22Rv1 (cell line): Measurements from ENCODE around the gene CDC14B.

Source experiments
- CTCF ChIP-seq: fragments of 450-650 bp; IDR thresholded peaks from 2 replicates; pipeline ENCODE4 v1.5.1; 2017; ENCODE audit warnings: mild to moderate bottlenecking
- ZFX ChIP-seq: fragments of 450-650 bp; IDR thresholded peaks from 2 replicates; pipeline ENCODE4 v1.6.1; 2017; ENCODE audit warnings: antibody characterized with exemption, borderline replicate concordance

GRCh38 chr9:96483197-96483596, 136.4 kb downstream of the CDC14B start:
- TF ChIP-seq CTCF (no peak), ZFX (no peak)
